ENCODE results near the gene TMEM165.

- TF ChIP-seq EZH2 (optimal IDR thresholded peaks at IDR 0.05; ENCODE audit: low read depth, low read length) (no peak), CTCF (IDR thresholded peaks at IDR 0.05; ENCODE audit: low read length) (no peak)
Measured at GRCh38 chr4:55386073-55386472, 9.7 kb upstream of the TMEM165 start.

All from MM.1S (cell line).